Ishikawa (cell line): Measurements from ENCODE around the gene ARHGEF26.

Experiments
- CEBPB ChIP-seq: IDR thresholded peaks from 2 replicates; pipeline ENCODE4 v1.6.1; 2012
- CREB1 ChIP-seq: IDR thresholded peaks from 2 replicates; pipeline ENCODE4 v1.6.1; 2012; ENCODE audit warnings: low read depth
- EGR1 ChIP-seq: IDR thresholded peaks from 2 replicates; pipeline ENCODE4 v1.6.1; 2012
- EP300 ChIP-seq: IDR thresholded peaks from 2 replicates; pipeline ENCODE4 v1.6.1; 2012; ENCODE audit warnings: borderline replicate concordance
- FOXM1 ChIP-seq: IDR thresholded peaks from 2 replicates; pipeline ENCODE4 v1.6.1; 2012; ENCODE audit warnings: low read depth, borderline replicate concordance
- NFIC ChIP-seq: IDR thresholded peaks from 2 replicates; pipeline ENCODE4 v1.6.1; 2012
- RAD21 ChIP-seq: IDR thresholded peaks from 2 replicates; pipeline ENCODE4 v1.6.1; 2012; ENCODE audit warnings: low read depth
- TAF1 ChIP-seq: IDR thresholded peaks from 2 replicates; pipeline ENCODE4 v1.6.1; 2012; ENCODE audit warnings: low read depth, mild to moderate bottlenecking
- TCF12 ChIP-seq: IDR thresholded peaks from 2 replicates; pipeline ENCODE4 v1.6.1; 2012; ENCODE audit warnings: low read depth
- TEAD4 ChIP-seq: IDR thresholded peaks from 2 replicates; pipeline ENCODE4 v1.6.1; 2012
- YY1 ChIP-seq: IDR thresholded peaks from 2 replicates; pipeline ENCODE4 v1.6.1; 2012; ENCODE audit warnings: low read depth
- ZBTB7A ChIP-seq: IDR thresholded peaks from 2 replicates; pipeline ENCODE4 v1.6.1; 2012; ENCODE audit warnings: low read depth
- TF ChIP-seq, protein P1 (sequence below): IDR thresholded peaks from 2 replicates; pipeline ENCODE4 v1.6.1; 2012
- TF ChIP-seq, protein P2 (sequence below): IDR thresholded peaks from 2 replicates; pipeline ENCODE4 v1.6.1; 2012
- TF ChIP-seq, protein P3 (sequence below): IDR thresholded peaks from 2 replicates; pipeline ENCODE4 v1.6.1; 2012; ENCODE audit warnings: low read depth, mild to moderate bottlenecking

The ARHGEF26 gene

GRCh38 chr3:154251610-154252009 is 130.4 kb downstream of the ARHGEF26 start:
- TF ChIP-seq TAF1 = no peak
- no peak for TF ChIP-seq YY1
- TF ChIP-seq, protein P1, sequence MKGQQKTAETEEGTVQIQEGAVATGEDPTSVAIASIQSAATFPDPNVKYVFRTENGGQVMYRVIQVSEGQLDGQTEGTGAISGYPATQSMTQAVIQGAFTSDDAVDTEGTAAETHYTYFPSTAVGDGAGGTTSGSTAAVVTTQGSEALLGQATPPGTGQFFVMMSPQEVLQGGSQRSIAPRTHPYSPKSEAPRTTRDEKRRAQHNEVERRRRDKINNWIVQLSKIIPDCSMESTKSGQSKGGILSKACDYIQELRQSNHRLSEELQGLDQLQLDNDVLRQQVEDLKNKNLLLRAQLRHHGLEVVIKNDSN = no peak
- no peak for TF ChIP-seq EP300
- TF ChIP-seq NFIC = no peak
- TF ChIP-seq ZBTB7A = no peak
- TF ChIP-seq FOXM1 = no peak
- TF ChIP-seq, protein P2, sequence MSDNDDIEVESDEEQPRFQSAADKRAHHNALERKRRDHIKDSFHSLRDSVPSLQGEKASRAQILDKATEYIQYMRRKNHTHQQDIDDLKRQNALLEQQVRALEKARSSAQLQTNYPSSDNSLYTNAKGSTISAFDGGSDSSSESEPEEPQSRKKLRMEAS = no peak
- no peak for TF ChIP-seq TEAD4

- TF ChIP-seq EGR1 (no peak), RAD21 (peak; percentile 82)
Observed at GRCh38 chr3:154252759-154253638, 131.8 kb downstream of the ARHGEF26 start.

DNA sequence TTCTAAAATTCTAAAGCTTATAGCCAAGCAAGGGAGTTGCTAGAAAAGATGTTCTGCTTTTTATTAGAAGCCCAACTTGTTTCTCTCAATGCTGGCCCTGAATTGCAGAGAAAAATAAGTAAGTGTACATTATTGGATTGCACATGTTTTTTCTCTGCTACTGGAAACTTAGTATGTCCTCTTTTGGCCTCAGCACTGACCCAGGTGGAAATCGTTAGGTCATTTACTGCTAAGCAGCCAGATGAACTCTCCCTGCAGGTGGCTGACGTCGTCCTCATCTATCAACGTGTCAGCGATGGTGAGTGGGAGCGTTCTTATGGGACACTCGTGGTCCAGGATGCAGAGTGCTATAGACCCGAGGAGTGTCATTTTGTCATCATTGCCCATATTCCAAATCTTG is 133.3 kb downstream of the ARHGEF26 start:
- TF ChIP-seq YY1 = no peak

- TF ChIP-seq TAF1 (no peak), TCF12 (no peak), CEBPB (no peak), EGR1 (no peak), TEAD4 (no peak), RAD21 (no peak), EP300 (no peak), CREB1 (no peak), NFIC (no peak), ZBTB7A (no peak), YY1 (no peak)
- TF ChIP-seq, protein P2 = no peak
Observed at GRCh38 chr3:154273381-154273780, 152.2 kb downstream of the ARHGEF26 start.

DNA sequence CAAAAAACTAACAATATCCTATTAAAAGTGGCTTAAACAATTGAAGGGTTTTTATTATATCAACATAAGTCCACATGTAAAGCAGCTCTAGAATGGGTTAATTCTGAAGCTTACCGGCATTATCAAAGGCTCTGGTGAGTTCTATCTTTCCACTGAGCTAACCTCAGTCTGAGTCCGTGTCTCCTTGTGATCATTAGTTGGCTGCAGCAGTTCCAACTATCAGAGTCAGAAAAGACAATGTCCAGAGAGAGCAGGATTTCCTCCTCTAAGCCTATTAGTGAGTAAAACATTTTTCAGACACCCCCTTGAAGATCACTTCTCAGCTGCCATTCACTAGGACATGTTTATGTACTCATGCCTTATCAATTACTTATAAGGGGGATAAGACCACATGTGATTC is 153.2 kb downstream of the ARHGEF26 start:
- TF ChIP-seq ZBTB7A = no peak
- no peak for TF ChIP-seq FOXM1
- TF ChIP-seq EP300 = no peak
- TF ChIP-seq, protein P1 = no peak
- TF ChIP-seq TEAD4 = no peak
- TF ChIP-seq, protein P2 = no peak
- TF ChIP-seq, protein P3, sequence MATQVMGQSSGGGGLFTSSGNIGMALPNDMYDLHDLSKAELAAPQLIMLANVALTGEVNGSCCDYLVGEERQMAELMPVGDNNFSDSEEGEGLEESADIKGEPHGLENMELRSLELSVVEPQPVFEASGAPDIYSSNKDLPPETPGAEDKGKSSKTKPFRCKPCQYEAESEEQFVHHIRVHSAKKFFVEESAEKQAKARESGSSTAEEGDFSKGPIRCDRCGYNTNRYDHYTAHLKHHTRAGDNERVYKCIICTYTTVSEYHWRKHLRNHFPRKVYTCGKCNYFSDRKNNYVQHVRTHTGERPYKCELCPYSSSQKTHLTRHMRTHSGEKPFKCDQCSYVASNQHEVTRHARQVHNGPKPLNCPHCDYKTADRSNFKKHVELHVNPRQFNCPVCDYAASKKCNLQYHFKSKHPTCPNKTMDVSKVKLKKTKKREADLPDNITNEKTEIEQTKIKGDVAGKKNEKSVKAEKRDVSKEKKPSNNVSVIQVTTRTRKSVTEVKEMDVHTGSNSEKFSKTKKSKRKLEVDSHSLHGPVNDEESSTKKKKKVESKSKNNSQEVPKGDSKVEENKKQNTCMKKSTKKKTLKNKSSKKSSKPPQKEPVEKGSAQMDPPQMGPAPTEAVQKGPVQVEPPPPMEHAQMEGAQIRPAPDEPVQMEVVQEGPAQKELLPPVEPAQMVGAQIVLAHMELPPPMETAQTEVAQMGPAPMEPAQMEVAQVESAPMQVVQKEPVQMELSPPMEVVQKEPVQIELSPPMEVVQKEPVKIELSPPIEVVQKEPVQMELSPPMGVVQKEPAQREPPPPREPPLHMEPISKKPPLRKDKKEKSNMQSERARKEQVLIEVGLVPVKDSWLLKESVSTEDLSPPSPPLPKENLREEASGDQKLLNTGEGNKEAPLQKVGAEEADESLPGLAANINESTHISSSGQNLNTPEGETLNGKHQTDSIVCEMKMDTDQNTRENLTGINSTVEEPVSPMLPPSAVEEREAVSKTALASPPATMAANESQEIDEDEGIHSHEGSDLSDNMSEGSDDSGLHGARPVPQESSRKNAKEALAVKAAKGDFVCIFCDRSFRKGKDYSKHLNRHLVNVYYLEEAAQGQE = no peak

- TF ChIP-seq EP300 (no peak), TAF1 (no peak), EGR1 (no peak), NFIC (no peak), YY1 (no peak), CREB1 (no peak), TCF12 (no peak), ZBTB7A (no peak), CEBPB (no peak), TEAD4 (no peak), FOXM1 (no peak), RAD21 (no peak)
- TF ChIP-seq, protein P2 = no peak
- TF ChIP-seq, protein P1 = no peak
- TF ChIP-seq, protein P3 = no peak
Observed at GRCh38 chr3:154275292-154275691, 154.1 kb downstream of the ARHGEF26 start.
